Mesenchymal stem cell (in vitro differentiated cells and primary cell): ENCODE measurements around the gene TSPO2.
A peak's percentile ranks its signal among the peaks of the same experiment; 100 is the strongest.

ENCODE experiments used
- DNase-seq: peaks from one replicate; pipeline ENCODE4 v3.0.0-alpha.2; 2013
- H2AFZ ChIP-seq: one replicate; pipeline ENCODE4 v1.6.1; 2013; ENCODE audit warnings: low read depth, mild to moderate bottlenecking, control low read depth, inconsistent platforms, low read length, moderate library complexity
- H2AK5ac ChIP-seq: 2 replicates; pipeline ENCODE4 v1.6.1; 2013; ENCODE audit warnings: low read length, moderate library complexity, mild to moderate bottlenecking, inconsistent platforms; ENCODE audit not compliant: severe bottlenecking
- H2BK120ac ChIP-seq: one replicate; pipeline ENCODE4 v1.6.1; 2013; ENCODE audit warnings: low read depth, mild to moderate bottlenecking, inconsistent platforms, low read length, moderate library complexity
- H2BK12ac ChIP-seq, 2 experiments: one replicate each; pipeline ENCODE4 v1.6.1; 2013; ENCODE audit warnings: inconsistent platforms in 2 of 2, low read length in 2 of 2, mild to moderate bottlenecking in 2 of 2, moderate library complexity in 2 of 2, control low read depth in 1 of 2
- H2BK15ac ChIP-seq: one replicate; pipeline ENCODE4 v1.6.1; 2013; ENCODE audit warnings: mild to moderate bottlenecking, low read depth, inconsistent platforms; ENCODE audit not compliant: poor library complexity, severe bottlenecking
- H2BK5ac ChIP-seq: 2 replicates; pipeline ENCODE4 v1.6.1; 2013; ENCODE audit warnings: low read depth, mild to moderate bottlenecking, low read length, control low read depth, inconsistent platforms; ENCODE audit not compliant: poor library complexity, severe bottlenecking
- H3K14ac ChIP-seq, 2 experiments: one replicate each; pipeline ENCODE4 v1.6.1; 2013; ENCODE audit warnings: inconsistent platforms in 2 of 2, low read length in 2 of 2, control low read depth in 1 of 2, mild to moderate bottlenecking in 1 of 2, moderate library complexity in 1 of 2
- H3K18ac ChIP-seq, 2 experiments: one replicate each; pipeline ENCODE4 v1.6.1; 2013; ENCODE audit warnings: inconsistent platforms in 2 of 2, low read length in 2 of 2, control low read depth in 1 of 2, low read depth in 1 of 2, mild to moderate bottlenecking in 1 of 2
- H3K23ac ChIP-seq, 2 experiments: one replicate each; pipeline ENCODE4 v1.6.1; 2013; ENCODE audit warnings: inconsistent platforms in 2 of 2, low read length in 2 of 2, mild to moderate bottlenecking in 2 of 2, moderate library complexity in 2 of 2, control low read depth in 1 of 2
- H3K27ac ChIP-seq: 2 replicates; pipeline ENCODE4 v1.5.1; 2013; ENCODE audit warnings: mild to moderate bottlenecking, moderate library complexity, low read length, control low read depth, inconsistent platforms; ENCODE audit not compliant: poor library complexity, severe bottlenecking
- H3K27me3 ChIP-seq, 2 experiments: 2 replicates each; pipeline versions ENCODE4 v1.6.1 to v1.7.0; 2013; ENCODE audit warnings: low read length in 2 of 2, mild to moderate bottlenecking in 2 of 2, moderate library complexity in 2 of 2, control low read depth in 1 of 2, inconsistent platforms in 1 of 2; ENCODE audit not compliant: control insufficient read depth in 1 of 2, insufficient read depth in 1 of 2
- H3K36me3 ChIP-seq, 2 experiments: 2 replicates each; pipeline versions ENCODE4 v1.6.1 to v1.7.0; 2013; ENCODE audit warnings: low read length in 2 of 2, control low read depth in 1 of 2, inconsistent platforms in 1 of 2, low read depth in 1 of 2, mild to moderate bottlenecking in 1 of 2; ENCODE audit not compliant: insufficient read depth in 2 of 2, control insufficient read depth in 1 of 2
- H3K4ac ChIP-seq, 2 experiments: one replicate each; pipeline ENCODE4 v1.6.1; 2013; ENCODE audit warnings: inconsistent platforms in 2 of 2, low read length in 2 of 2, mild to moderate bottlenecking in 2 of 2, moderate library complexity in 2 of 2, control low read depth in 1 of 2, low read depth in 1 of 2
- H3K4me1 ChIP-seq: 2 replicates; pipeline ENCODE4 v1.6.1; 2013; ENCODE audit warnings: low read depth, low read length, control low read depth; ENCODE audit not compliant: control insufficient read depth, insufficient read depth
- H3K4me2 ChIP-seq: 2 replicates; pipeline ENCODE4 v1.6.1; 2013; ENCODE audit warnings: low read length, mild to moderate bottlenecking, inconsistent platforms; ENCODE audit not compliant: poor library complexity, severe bottlenecking
- H3K4me3 ChIP-seq, 2 experiments: 2 replicates each; pipeline versions ENCODE4 v1.5.1 to v1.7.0; 2013; ENCODE audit warnings: low read length in 2 of 2, mild to moderate bottlenecking in 2 of 2, control low read depth in 1 of 2, low read depth in 1 of 2; ENCODE audit not compliant: insufficient read depth in 1 of 2
- H3K79me1 ChIP-seq: replicated peaks from 2 replicates; pipeline ENCODE4 v1.6.1; 2013; ENCODE audit warnings: mild to moderate bottlenecking, control low read depth, low read length, inconsistent platforms; ENCODE audit not compliant: poor library complexity, severe bottlenecking
- H3K9ac ChIP-seq: 2 replicates; pipeline ENCODE4 v1.7.0; 2013; ENCODE audit warnings: mild to moderate bottlenecking, low read length, moderate library complexity
- H3K9me3 ChIP-seq: 2 replicates; pipeline ENCODE4 v1.7.0; 2013; ENCODE audit warnings: mild to moderate bottlenecking, low read length; ENCODE audit not compliant: control insufficient read depth
- H4K8ac ChIP-seq: one replicate; pipeline ENCODE4 v1.6.1; 2013; ENCODE audit warnings: inconsistent platforms, mild to moderate bottlenecking, low read length, moderate library complexity
- H4K91ac ChIP-seq: one replicate; pipeline ENCODE4 v1.6.1; 2013; ENCODE audit warnings: mild to moderate bottlenecking, low read length, inconsistent platforms
- WGBS: methylation state at CpG from one replicate; pipeline ENCODE4 v1.1.7; 2013; ENCODE audit warnings: mixed read lengths; 5-methylcytosine and 5-hydroxymethylcytosine counted together

TSPO2 gene

DNA sequence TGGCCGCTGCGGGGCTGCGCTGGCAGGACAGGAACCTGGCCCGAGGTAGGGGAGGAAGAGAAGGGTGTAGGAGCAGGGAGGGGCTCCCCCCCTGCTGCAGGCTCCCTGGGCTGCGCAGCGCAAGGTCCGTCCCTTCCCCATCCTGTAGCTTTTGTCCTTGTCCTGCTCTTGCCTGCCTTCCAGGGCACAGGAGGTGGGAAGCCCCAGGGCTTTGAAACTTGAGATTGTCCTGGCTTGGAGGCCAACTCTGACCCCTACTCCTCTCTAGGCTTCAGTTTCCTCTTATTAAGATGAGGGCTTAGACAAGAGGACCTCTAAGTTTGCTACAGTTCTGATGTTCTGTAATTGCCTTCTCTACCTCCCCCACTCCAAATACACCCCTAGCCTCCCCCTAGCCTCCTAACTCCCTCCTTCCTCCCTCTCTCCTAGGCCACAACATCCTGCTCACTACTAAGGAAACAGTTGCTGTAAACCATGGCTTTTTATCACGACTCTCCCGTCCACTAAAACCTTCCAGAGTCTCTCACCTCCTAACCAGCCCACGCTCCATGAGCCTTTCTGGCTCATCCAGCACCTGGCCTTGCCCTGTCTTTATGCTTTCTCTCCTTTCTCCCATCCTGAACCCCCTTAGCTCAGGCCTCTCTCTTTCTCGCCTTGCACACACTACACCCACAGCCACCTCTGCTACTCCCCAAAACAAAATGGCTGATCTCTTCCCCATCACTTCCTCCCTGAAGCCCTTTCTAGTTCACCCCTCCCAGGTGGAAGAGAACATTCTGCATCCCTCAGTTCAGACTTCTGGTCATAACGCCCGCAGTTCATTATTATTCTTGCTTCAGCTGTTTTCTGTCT lies 13.5 kb upstream of the TSPO2 start:
- peak overlapping the region; percentile 65 for H3K4me2 ChIP-seq
- H3K23ac ChIP-seq = no peak overlapping the region
- peak overlapping the region; percentile 92 for H4K91ac ChIP-seq
- peak overlapping the region in 1 of 2 experiments; percentile 0 for H3K4ac ChIP-seq
- peak overlapping the region; percentile 60 to 76 for H3K4me3 ChIP-seq
- H2AK5ac ChIP-seq = no peak overlapping the region
- H3K9ac ChIP-seq = peak overlapping the region; percentile 88
- H4K8ac ChIP-seq = peak overlapping the region; percentile 97
- no peaks in the 10 kb centered on the region for H3K9me3 ChIP-seq
- WGBS = 64% methylated on average over 13 of the region's 13 CpGs
- peak overlapping the region; percentile 31 for H2BK15ac ChIP-seq
- H2AFZ ChIP-seq = peak overlapping the region; percentile 39
- H2BK12ac ChIP-seq = peak overlapping the region in 1 of 2 experiments; percentile 67
- no peaks in the 10 kb centered on the region for H3K79me1 ChIP-seq
- no peaks in the 10 kb centered on the region for H3K36me3 ChIP-seq
- H3K4me1 ChIP-seq = peaks cover 9% of the 10 kb centered on the region
- no peak overlapping the region for H2BK5ac ChIP-seq
- H3K27ac ChIP-seq = no peak overlapping the region
- H2BK120ac ChIP-seq = no peak overlapping the region
- H3K14ac ChIP-seq = peak overlapping the region in 1 of 2 experiments; percentile 19
- H3K18ac ChIP-seq = peak overlapping the region; percentile 52 to 75
- peaks cover 0 to 31% of the 10 kb centered on the region in 2 experiments for H3K27me3 ChIP-seq
- no peak for DNase-seq

DNA sequence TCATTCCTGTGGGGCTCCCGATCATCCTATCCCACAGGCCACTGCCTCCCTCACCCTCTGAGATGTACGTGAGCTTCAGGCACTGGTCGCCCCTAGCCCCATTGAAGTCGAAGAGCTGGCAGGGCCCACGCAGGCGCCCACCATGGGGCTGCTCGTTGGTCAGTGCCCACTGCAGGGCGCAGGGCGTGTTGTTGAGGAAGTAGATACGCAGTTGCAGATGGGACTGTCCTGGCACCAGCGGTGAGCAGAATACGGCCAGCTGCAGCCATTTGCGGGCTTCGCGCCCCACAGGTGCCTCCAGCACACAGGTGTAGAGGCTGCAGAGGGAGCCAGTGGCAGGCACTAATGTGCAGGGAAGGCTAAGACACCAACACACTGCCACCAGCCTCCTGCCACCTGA lies 9.4 kb upstream of the TSPO2 start:
- H2BK12ac ChIP-seq = no peak overlapping the region
- H3K4me1 ChIP-seq = peaks cover 14% of the 10 kb centered on the region
- no peak overlapping the region for H2BK5ac ChIP-seq
- no peak overlapping the region for H3K14ac ChIP-seq
- H4K91ac ChIP-seq = no peak overlapping the region
- H3K27ac ChIP-seq = no peak overlapping the region
- no peak overlapping the region for H2AK5ac ChIP-seq
- H2AFZ ChIP-seq = no peak overlapping the region
- no peak overlapping the region for H3K4me3 ChIP-seq
- no peak for DNase-seq
- H3K23ac ChIP-seq = no peak overlapping the region
- H2BK120ac ChIP-seq = no peak overlapping the region
- no peak overlapping the region for H4K8ac ChIP-seq
- H3K79me1 ChIP-seq = no peaks in the 10 kb centered on the region
- H3K27me3 ChIP-seq = peaks cover 0 to 36% of the 10 kb centered on the region in 2 experiments
- H3K4ac ChIP-seq = no peak overlapping the region
- H3K9ac ChIP-seq = no peak overlapping the region
- H3K36me3 ChIP-seq = no peaks in the 10 kb centered on the region
- H2BK15ac ChIP-seq = no peak overlapping the region
- WGBS = 97% methylated on average over 15 of the region's 15 CpGs
- H3K18ac ChIP-seq = no peak overlapping the region
- no peaks in the 10 kb centered on the region for H3K9me3 ChIP-seq
- H3K4me2 ChIP-seq = no peak overlapping the region

DNA sequence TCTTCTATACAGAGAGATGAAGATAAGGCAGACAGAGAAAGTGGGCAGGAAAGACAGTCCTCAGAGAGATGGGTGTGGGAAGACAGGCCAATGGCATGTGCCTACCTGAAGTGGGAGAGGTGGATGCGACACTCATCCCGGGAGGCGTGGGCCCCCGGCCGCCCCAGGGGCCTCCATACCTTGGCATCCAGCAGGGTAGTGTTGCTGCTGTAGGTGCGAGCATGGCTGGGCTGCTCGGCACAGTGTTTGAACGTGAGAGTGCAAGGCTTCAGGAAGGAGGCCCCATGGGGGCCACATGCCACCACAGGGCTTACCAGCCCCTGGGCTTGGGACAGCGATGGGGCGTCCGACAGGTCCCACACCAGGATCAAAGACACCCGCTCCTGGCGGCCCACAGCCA lies 8.5 kb upstream of the TSPO2 start:
- no peak overlapping the region for H3K4ac ChIP-seq
- no peak overlapping the region for H2AFZ ChIP-seq
- no peak overlapping the region for H2BK5ac ChIP-seq
- H2BK12ac ChIP-seq = no peak overlapping the region
- 98% methylated on average over 13 of the region's 13 CpGs for WGBS
- no peak for DNase-seq
- H4K8ac ChIP-seq = no peak overlapping the region
- no peak overlapping the region for H2AK5ac ChIP-seq
- H3K14ac ChIP-seq = no peak overlapping the region
- no peak overlapping the region for H3K23ac ChIP-seq
- no peak overlapping the region for H2BK120ac ChIP-seq
- H3K9me3 ChIP-seq = no peaks in the 10 kb centered on the region
- no peak overlapping the region for H3K27ac ChIP-seq
- H2BK15ac ChIP-seq = no peak overlapping the region
- H3K4me2 ChIP-seq = no peak overlapping the region
- no peak overlapping the region for H3K18ac ChIP-seq
- H3K9ac ChIP-seq = no peak overlapping the region
- H3K4me3 ChIP-seq = no peak overlapping the region
- H3K36me3 ChIP-seq = no peaks in the 10 kb centered on the region
- H3K79me1 ChIP-seq = no peaks in the 10 kb centered on the region
- peaks cover 0 to 41% of the 10 kb centered on the region in 2 experiments for H3K27me3 ChIP-seq
- no peak overlapping the region for H4K91ac ChIP-seq
- peaks cover 8% of the 10 kb centered on the region for H3K4me1 ChIP-seq

DNA sequence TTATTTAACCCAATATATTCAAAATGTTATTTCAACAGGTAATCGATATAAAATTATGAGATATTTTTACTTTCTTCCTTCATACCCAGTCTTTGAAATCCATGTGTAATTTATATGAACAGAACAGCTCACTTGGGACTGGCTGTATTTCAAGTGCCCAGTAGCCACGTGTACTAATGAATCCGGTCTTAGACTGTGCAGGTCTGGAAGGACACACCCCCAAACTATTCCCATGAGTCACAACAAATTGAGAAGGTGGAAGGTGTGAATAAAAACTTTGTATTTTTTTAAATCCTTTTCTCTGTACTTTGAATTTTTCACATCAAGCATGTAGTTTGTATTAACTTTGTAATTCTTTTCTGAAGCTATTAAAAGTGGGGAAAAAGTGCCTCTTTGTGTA lies 6.1 kb upstream of the TSPO2 start:
- Histone ChIP-seq H2BK15ac (no peak overlapping the region), H3K27me3 (peaks cover 0 to 27% of the 10 kb centered on the region in 2 experiments), H2AFZ (no peak overlapping the region), H3K23ac (no peak overlapping the region), H2AK5ac (no peak overlapping the region), H3K18ac (no peak overlapping the region), H4K91ac (no peak overlapping the region), H2BK120ac (no peak overlapping the region), H3K36me3 (no peaks in the 10 kb centered on the region), H4K8ac (no peak overlapping the region), H2BK12ac (no peak overlapping the region), H3K4me3 (no peak overlapping the region), H3K27ac (no peak overlapping the region), H3K4me1 (peaks cover 27% of the 10 kb centered on the region), H2BK5ac (no peak overlapping the region), H3K4ac (no peak overlapping the region), H3K9me3 (no peaks in the 10 kb centered on the region), H3K4me2 (no peak overlapping the region), H3K14ac (no peak overlapping the region), H3K79me1 (no peaks in the 10 kb centered on the region), H3K9ac (no peak overlapping the region)
- no CpG with 5 or more reads among the region's 3 CpGs for WGBS
- DNase-seq = no peak
